22Rv1 (cell line): Measurements from ENCODE around the gene PRKCQ.
"Not testable (repeated sequence)": the region's sequence is repeated elsewhere in the genome, so short reads cannot be mapped to it uniquely, and the experiment has no call there.

Experiments
- CTCF ChIP-seq: fragments of 450-650 bp; IDR thresholded peaks from 2 replicates; pipeline ENCODE4 v1.5.1; 2017; ENCODE audit warnings: mild to moderate bottlenecking
- ZFX ChIP-seq: fragments of 450-650 bp; IDR thresholded peaks from 2 replicates; pipeline ENCODE4 v1.6.1; 2017; ENCODE audit warnings: antibody characterized with exemption, borderline replicate concordance

DNA sequence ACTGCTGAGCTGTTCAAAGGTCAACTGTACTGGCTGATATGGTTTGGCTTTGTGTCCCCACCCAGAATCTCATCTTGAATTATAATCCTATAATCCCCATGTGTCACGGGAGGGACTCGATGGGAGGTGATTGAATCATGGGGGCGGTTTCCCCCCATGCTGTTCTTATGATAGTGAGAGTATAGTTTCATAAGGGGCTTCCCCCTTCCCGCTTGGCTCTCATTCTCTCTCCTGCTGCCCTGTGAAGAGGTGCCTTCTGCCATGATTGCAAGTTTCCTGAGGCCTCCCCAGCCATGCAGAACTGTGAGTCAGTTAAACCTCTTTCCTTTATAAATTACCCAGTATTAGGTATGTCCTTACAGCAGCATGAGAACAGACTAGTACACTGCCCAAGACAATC, 140.2 kb downstream of the PRKCQ start:
- not testable (repeated sequence) for TF ChIP-seq CTCF, ZFX
